SH-SY5Y (cell line): Measurements from ENCODE around the gene MYO1D.

Source experiments
- GATA2 ChIP-seq: IDR thresholded peaks from 2 replicates; pipeline ENCODE4 v1.6.1; 2011; ENCODE audit warnings: mild to moderate bottlenecking, low read depth, low read length
- GATA3 ChIP-seq: IDR thresholded peaks from 2 replicates; pipeline ENCODE4 v1.6.1; 2011; ENCODE audit warnings: low read depth, mild to moderate bottlenecking, low read length, moderate library complexity

Gene MYO1D

DNA sequence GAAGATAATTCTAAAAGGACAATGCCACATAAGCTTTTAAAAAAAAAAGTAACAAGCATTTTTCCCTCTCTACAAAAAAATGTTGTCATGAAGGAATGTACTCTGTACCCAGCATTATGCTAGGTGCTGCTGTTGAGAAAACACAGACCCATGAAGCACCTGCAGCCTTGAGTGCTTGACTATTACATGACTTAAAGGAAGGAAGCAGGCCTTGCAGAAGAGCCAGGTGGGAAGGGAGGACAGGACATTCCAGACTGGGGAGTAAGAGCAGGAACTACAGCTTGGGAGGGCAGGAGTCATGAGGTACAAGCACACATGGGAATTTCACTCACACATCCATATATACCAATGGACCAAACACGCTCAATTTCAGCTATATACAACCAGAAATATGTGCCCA is 3.8 kb downstream of the MYO1D start:
- TF ChIP-seq GATA3 (no peak), GATA2 (no peak)

DNA sequence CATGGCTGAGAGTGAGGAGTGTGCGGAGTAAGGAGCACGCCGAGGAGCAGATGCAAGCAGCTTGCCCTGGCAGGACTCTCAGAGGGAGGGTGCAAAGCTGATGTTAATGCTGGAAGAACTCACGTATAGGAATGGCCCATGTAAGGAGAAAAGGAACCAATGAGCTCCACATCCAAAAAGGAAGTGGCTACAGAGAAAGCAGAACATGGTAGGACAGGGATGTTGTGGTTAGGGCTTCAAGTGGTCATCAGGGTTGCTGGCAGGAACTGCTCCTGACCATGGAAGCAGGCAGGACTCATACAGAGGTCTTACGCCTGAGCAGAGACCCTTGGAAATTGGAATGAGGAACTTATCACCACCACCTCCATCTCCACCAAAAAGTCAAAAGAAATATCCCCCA is 5.2 kb downstream of the MYO1D start:
- no peak for TF ChIP-seq GATA2
- no peak for TF ChIP-seq GATA3

DNA sequence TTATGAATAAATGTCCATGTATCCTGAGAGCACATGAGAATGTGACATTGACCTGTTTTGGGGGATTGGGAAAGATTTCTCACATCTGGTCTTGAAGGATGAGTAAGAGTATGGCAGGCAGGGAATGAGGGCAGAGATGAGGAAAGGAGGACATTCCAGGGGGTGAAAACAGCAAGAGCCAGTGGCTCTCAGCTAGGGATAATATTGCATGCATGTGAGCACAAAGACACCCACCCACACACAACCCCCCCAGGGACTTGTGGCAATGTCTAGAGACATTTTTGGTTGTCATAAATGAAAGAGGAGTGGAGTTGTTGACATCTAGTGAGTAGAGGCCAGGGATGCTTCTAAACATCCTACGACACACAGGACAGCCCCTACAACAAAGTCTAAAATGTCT is 6.0 kb downstream of the MYO1D start:
- TF ChIP-seq GATA3 (no peak), GATA2 (no peak)

DNA sequence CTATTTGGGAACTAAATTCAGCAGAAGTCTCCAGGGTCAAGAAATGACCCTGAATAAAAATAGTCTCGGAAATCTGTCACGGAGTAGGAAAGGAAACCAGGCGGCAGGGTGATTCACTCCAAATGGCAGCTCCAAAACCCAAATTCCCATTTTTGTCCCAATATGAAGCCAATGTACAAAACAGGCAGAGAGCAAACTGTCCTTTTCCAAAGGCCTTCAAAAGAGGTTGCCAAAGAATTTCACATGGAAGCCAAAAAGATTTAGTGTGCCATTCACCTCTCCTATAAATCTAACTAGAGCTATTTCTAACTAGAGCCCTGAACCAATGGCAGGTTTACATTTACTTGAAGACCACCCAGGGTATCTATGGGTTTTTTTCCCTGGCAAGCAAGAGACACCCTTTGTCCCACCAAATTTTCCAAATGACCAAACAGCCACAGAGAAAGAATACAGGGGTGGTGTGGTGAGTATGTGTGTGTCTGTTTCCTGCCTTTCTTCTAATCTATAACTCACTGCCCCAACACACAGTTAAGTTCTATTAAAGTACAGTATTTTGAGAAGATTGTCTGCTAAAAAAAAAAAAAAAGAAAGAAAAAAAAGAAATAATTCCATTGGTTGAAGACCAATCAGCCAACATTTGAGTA is 6.8 kb downstream of the MYO1D start:
- no peak for TF ChIP-seq GATA3
- no peak for TF ChIP-seq GATA2

DNA sequence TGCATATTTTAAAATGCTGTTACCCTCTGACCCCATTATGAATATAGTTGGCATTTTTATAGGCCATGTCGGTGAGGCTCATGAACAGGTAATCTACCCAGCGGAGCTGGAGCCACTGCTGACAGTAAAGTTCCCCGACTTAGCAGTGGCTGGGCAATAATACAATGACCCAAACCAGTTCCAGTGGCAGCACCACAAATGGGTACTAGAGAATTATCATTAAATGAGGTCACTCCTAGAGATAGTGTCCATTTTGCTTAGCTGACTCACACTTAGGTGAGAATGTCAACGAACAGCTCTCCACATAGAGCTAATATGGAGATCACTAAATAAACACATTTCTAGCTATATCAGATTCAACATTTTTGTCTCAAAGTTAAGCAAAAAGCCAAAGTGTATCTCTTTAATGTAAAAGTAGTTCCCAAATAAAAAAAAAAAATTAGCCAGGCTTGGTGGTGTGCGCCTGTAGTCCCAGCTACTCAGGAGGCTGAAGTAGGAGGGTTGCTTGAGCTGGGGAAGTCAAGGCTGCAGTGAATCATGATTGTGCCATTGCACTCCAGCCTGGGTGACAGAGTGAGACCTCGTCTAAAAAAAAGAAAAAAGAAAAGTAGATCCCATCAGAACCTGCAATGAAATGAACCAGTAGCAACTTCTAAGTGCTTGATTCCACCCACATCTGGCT is 7.4 kb downstream of the MYO1D start:
- no peak for TF ChIP-seq GATA3

DNA sequence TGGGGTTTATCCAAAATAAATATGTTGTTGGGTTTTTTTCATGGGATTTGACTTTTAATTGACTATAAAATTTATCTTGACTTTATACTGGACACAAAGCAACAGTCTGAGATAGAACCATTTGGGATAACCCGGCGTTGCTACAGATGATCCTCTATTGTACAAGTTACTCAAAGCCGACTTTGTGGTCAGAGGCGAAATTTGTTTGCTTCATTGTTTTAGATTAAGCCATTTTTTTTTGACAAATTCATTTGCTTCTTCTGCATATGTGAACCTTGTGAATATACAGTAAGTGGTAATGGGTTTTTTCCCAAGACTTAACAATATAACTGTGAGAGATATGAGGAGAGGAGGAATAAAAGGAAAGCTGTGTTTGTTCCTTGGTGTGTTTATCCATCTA is 11.8 kb downstream of the MYO1D start:
- no peak for TF ChIP-seq GATA2
- TF ChIP-seq GATA3: no peak

DNA sequence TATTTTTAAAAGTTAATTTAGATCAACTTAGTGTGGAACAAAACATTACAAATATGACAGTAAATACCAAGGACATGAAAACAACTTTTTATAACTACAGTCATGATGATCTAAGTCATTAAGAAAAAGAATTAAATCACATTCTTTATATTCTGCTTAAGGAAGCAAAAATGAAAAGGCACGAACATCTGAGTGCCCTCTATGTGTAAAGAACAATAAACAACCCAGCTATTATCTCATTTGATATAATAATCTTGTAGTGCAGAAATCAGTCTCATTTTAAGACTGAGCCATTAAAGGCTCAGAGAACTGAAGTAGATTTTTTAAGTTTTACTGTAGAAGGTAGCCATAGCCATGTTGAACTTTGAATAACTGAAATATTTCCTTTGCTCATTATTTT is 13.4 kb downstream of the MYO1D start:
- TF ChIP-seq GATA3 (no peak), GATA2 (no peak)

DNA sequence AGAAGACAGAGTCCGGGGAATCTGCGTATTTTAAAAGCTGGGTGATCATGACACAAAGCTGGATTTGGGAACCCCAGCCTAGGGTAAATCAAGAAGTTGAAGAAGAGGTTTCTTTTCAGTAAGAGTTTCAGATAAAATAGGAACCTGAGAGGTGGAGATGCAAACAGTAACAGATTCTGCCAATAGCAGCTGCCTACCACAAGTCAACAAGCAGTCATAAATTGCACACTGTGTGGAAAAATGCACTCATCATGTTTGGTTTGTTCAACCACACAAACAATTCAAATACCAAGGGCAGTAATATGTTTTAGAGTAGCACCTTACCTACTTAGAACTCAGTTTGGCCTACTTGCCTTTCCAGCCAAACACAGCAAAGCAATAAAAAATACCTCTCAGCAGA is 14.0 kb downstream of the MYO1D start:
- TF ChIP-seq GATA2 (no peak), GATA3 (no peak)

DNA sequence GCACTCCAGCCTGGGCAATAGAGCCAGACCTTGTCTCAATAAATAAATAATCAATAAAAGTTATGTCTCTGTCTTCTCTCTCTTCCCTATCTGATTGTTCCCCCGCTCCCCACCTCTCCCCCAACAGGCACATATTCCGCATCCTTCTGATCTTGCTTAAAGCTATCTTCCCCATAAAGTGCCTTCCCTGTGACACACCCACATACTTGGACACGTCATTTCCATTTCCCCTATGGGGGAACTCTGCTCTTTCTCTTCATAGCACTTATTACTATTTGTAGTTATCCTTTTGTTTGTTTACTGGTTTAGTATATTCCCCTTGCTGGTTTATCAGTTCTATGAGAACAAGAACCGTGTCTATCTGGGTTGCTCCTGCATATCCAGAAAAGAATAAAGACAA is 14.9 kb downstream of the MYO1D start:
- TF ChIP-seq GATA2 (no peak), GATA3 (no peak)

DNA sequence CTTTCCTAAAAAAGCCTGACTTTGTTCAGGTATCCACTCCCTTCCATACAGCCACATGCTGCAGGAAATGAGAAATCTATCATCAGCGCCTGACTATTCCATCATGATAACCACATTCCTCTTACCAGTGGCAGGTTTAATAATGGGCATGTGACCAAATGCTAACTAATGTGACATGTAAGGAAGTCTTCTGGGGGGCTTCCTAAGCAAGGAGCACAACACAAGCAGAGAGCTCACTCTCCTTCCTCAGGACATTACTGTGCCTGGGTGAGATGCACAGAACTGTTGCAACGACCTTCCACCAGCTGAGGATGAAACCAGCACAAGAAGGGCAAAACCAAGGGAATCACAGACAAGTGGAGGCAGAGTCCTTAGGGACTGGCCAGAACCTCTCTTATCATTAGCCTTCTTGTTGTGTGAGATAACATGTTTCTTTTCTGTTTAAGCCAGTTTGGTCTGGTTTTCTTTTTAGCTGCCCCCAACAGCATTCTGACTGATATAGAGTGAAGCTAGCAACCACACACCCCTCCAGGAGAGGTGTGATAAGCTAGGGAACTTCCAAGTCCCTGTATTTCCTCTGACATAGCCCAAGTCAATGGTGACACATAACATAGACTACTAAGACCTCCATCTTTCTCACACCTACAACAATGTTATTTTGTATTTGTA is 16.9 kb downstream of the MYO1D start:
- TF ChIP-seq GATA2 (no peak), GATA3 (no peak)

DNA sequence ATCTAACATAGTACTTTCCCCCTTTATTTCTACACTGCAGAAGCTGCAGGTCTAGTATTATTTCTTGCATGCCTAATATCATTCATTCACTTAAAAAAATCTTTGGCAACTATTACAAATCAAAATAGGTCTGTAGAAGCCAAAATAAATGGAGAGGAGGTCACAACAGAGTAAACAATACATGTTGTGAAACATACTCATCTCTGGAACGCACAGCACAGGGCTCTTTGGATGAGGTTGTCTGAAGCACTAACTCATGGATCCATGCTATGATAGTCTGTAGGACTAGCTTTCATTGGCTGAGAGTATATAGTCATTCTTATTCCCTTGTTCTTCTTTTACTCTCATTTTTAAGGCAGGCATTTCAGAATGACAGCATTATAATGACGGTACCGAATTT is 21.3 kb downstream of the MYO1D start:
- TF ChIP-seq GATA2 (no peak), GATA3 (no peak)

DNA sequence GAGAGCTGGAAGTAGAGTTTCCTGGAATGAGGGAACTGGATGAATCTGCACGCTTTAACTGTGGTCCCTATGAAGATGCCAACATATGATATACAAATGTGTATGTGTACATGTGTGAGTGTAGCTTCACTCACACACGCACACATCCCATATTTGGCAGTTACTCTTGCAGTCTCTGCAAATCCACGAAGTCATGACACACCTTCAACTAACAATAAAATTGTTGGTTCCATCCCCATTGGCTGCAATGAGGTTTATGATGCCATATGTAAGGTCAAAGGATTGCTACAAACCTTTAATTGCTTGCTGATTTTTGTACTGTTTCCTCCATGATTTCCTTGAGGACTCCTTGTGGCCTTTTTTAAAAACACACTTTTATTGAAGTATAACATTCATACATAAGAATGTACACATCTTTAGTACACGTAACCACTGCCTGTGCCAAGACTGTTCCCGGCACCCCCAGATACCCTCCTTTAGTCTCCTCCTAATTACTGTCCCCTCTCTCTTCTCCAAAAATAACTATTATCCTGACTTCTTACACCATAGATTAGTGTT is 22.0 kb downstream of the MYO1D start:
- TF ChIP-seq GATA3 (no peak), GATA2 (no peak)

DNA sequence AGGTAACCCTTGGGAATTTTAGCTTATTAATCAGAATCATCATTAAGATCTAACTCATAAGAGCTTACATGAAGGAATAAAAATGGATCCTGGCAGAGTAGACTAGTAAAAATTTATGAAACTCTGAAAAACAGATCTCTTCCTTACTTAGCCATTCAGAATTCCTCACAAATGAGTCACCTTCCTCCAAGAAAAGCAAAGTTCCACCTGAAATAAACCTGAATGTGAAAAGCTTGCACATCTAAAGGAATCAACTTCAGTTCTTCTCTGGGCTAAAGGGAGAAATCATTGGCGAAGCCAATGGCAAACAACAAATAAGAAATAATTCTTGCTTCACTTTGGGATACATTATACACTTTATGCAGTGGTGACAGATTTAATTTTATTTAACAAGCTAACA is 22.7 kb downstream of the MYO1D start:
- no peak for TF ChIP-seq GATA3
- TF ChIP-seq GATA2: no peak

DNA sequence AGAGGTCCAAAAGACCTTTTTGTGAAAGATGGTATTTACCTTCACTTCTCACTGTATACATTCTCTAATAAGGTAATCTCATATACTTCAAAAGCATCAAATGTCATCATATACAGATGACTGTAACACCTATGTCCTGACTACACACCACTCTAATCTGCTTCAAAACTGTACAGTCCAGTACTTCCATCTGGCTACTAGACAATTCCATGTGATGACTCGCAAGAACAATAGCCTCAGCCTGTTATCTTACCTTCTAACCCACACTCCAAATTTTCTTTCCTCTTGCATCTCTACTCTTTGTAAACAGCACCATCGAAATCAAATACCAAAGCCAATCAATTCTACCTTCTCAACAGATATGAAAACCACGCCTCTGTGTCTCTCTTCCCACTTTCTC is 24.1 kb downstream of the MYO1D start:
- TF ChIP-seq GATA3 (no peak), GATA2 (no peak)

DNA sequence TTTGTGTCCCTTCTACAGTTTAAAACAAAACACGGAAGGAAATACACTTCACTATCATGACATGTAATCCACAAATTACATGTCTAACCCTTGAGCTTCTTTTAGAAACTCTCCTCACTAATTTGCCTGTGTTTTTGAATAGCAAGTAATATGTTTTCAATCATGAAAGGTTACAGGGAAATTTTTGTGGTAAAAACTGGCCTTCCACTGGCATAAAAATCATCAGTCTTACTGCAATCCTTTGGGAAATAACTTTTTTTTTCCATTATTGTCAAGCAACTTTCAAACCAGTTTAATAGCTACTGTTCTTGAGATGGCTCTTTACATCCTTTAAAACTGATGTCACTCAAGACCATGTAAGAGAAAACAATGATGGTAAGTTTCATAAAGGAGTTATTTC is 27.0 kb downstream of the MYO1D start:
- TF ChIP-seq GATA2: no peak
- no peak for TF ChIP-seq GATA3
